IMR-90 (cell line): ENCODE results near the gene ABCD1. TPM values are rescaled to one million over a fixed set of nuclear protein-coding genes. Genes with fewer than 3 reads are reported as not detected.

Experiments
- ATAC-seq: fragments of 200-7000 bp; cut with Tn5 transposase; 2 replicates; pipeline ENCODE4 v1.9.1; 2020; ENCODE audit warnings: low read depth, mild to moderate bottlenecking, moderate library complexity
- BruUV-seq: library from RNA; stranded (reverse); fragments of 400-500 nt; replicated peaks from 2 replicates; lab custom pipeline; 2021; lab: Mats Ljungman, UMichigan
- CTCF ChIA-PET: fragments of 300-600 bp; formaldehyde crosslinking; extraction: SDS; loops from one replicate; lab custom pipeline; 2021; ENCODE audit warnings: antibody characterized with exemption; lab: Yijun Ruan, JAX
- POLR2A ChIA-PET: fragments of 300-600 bp; sonication (Branson Sonifier 250); formaldehyde crosslinking; loops from one replicate; lab custom pipeline; 2022; ENCODE audit warnings: antibody characterized with exemption; ENCODE audit not compliant: unreplicated experiment; lab: Charles Lee
- DNase-seq: peaks from one replicate; pipeline ENCODE4 v3.0.0; 2013
- H2AFZ ChIP-seq: replicated peaks from 2 replicates; pipeline ENCODE3; 2013; ENCODE audit warnings: low read length, mild to moderate bottlenecking; ENCODE audit not compliant: poor library complexity
- H2AK5ac ChIP-seq: 2 replicates; pipeline ENCODE4 v1.6.1; 2013; ENCODE audit warnings: low read depth, low read length, inconsistent platforms
- H2AK9ac ChIP-seq: replicated peaks from 2 replicates; pipeline ENCODE3; 2013; ENCODE audit warnings: mild to moderate bottlenecking, low read depth, low read length, moderate library complexity; ENCODE audit not compliant: poor library complexity
- H2BK120ac ChIP-seq: 2 replicates; pipeline ENCODE4 v1.6.1; 2013; ENCODE audit warnings: low read depth, low read length, inconsistent platforms
- H2BK15ac ChIP-seq: 3 replicates; pipeline ENCODE4 v1.6.1; 2013; ENCODE audit warnings: low read depth, low read length, inconsistent platforms
- H2BK20ac ChIP-seq: 2 replicates; pipeline ENCODE4 v1.6.1; 2013; ENCODE audit warnings: low read depth, mild to moderate bottlenecking, inconsistent platforms, low read length, moderate library complexity
- H2BK5ac ChIP-seq: 2 replicates; pipeline ENCODE4 v1.6.1; 2013; ENCODE audit warnings: mild to moderate bottlenecking, low read depth, low read length, inconsistent platforms; ENCODE audit not compliant: poor library complexity, severe bottlenecking
- H3K14ac ChIP-seq: replicated peaks from 2 replicates; pipeline ENCODE4 v1.6.1; 2013; ENCODE audit warnings: low read depth, low read length, inconsistent platforms
- H3K18ac ChIP-seq: 2 replicates; pipeline ENCODE4 v1.6.1; 2013; ENCODE audit warnings: low read depth, low read length, control low read depth
- H3K23ac ChIP-seq: 2 replicates; pipeline ENCODE4 v1.6.1; 2013; ENCODE audit warnings: low read depth, low read length, inconsistent platforms
- H3K27ac ChIP-seq: 2 replicates; pipeline ENCODE4 v1.5.1; 2013; ENCODE audit warnings: mild to moderate bottlenecking, control low read depth, low read length; ENCODE audit not compliant: insufficient read depth
- H3K27me3 ChIP-seq: 2 replicates; pipeline ENCODE4 v1.6.1; 2013; ENCODE audit warnings: low read length; ENCODE audit not compliant: control insufficient read depth, insufficient read depth
- H3K36me3 ChIP-seq: 2 replicates; pipeline ENCODE4 v1.6.1; 2013; ENCODE audit warnings: low read length, mixed read lengths; ENCODE audit not compliant: control insufficient read depth, insufficient read depth
- H3K4ac ChIP-seq: 2 replicates; pipeline ENCODE4 v1.6.1; 2013; ENCODE audit warnings: low read depth, low read length, inconsistent platforms
- H3K4me1 ChIP-seq: 2 replicates; pipeline ENCODE4 v1.6.1; 2013; ENCODE audit warnings: low read length, mixed read lengths; ENCODE audit not compliant: control insufficient read depth, insufficient read depth
- H3K4me2 ChIP-seq: 2 replicates; pipeline ENCODE4 v1.6.1; 2013; ENCODE audit warnings: low read depth, mild to moderate bottlenecking, control low read depth, low read length, moderate library complexity
- H3K4me3 ChIP-seq: 2 replicates; pipeline ENCODE4 v1.5.1; 2013; ENCODE audit warnings: low read depth, mild to moderate bottlenecking, control low read depth, low read length, moderate library complexity; ENCODE audit not compliant: insufficient read depth
- H3K56ac ChIP-seq: 2 replicates; pipeline ENCODE4 v1.6.1; 2013; ENCODE audit warnings: low read length, inconsistent platforms; ENCODE audit not compliant: insufficient read depth; ENCODE audit errors: extremely low read depth
- H3K79me1 ChIP-seq, 2 experiments: 2 replicates each; pipeline ENCODE4 v1.6.1; 2013; ENCODE audit warnings: low read length in 2 of 2, inconsistent platforms in 1 of 2, low read depth in 1 of 2
- H3K9ac ChIP-seq: 2 replicates; pipeline ENCODE4 v1.6.1; 2013; ENCODE audit warnings: low read depth, low read length, control low read depth
- H3K9me1 ChIP-seq: 2 replicates; pipeline ENCODE4 v1.6.1; 2013; ENCODE audit warnings: low read length, inconsistent platforms; ENCODE audit not compliant: insufficient read depth
- H3K9me3 ChIP-seq: 2 replicates; pipeline ENCODE4 v1.6.1; 2013; ENCODE audit warnings: low read length; ENCODE audit not compliant: control insufficient read depth, insufficient read depth
- H4K20me1 ChIP-seq: 2 replicates; pipeline ENCODE4 v1.6.1; 2013; ENCODE audit warnings: low read length, inconsistent platforms; ENCODE audit not compliant: insufficient read depth
- H4K5ac ChIP-seq: 2 replicates; pipeline ENCODE4 v1.6.1; 2013; ENCODE audit warnings: mild to moderate bottlenecking, low read depth, low read length, control low read depth
- H4K8ac ChIP-seq, 2 experiments: 2 replicates each; pipeline ENCODE4 v1.6.1; 2013; ENCODE audit warnings: low read depth in 2 of 2, low read length in 2 of 2, control low read depth in 1 of 2, inconsistent platforms in 1 of 2
- H4K91ac ChIP-seq: 2 replicates; pipeline ENCODE4 v1.6.1; 2013; ENCODE audit warnings: low read depth, low read length, inconsistent platforms; ENCODE audit not compliant: insufficient read depth
- BHLHE40 ChIP-seq: fragments of 150-350 bp; IDR thresholded peaks from 2 replicates; pipeline ENCODE4 v1.6.1; 2016; ENCODE audit warnings: mild to moderate bottlenecking, low read depth, low read length
- CHD1 ChIP-seq: IDR thresholded peaks from 2 replicates; pipeline ENCODE4 v1.6.1; 2012; ENCODE audit warnings: low read depth, low read length, improper control_type of control experiment
- MAZ ChIP-seq: IDR thresholded peaks from 2 replicates; pipeline ENCODE4 v1.6.1; 2012; ENCODE audit warnings: low read depth, mild to moderate bottlenecking, low read length, improper control_type of control experiment, moderate library complexity, borderline replicate concordance
- MXI1 ChIP-seq: IDR thresholded peaks from 2 replicates; pipeline ENCODE4 v1.6.1; 2012; ENCODE audit warnings: low read depth, mild to moderate bottlenecking, low read length, moderate library complexity, borderline replicate concordance
- NFE2L2 ChIP-seq: fragments of 150-350 bp; IDR thresholded peaks from 2 replicates; pipeline ENCODE4 v1.6.1; 2016; ENCODE audit warnings: low read depth, mild to moderate bottlenecking, low read length
- RFX5 ChIP-seq: IDR thresholded peaks from 2 replicates; pipeline ENCODE4 v1.8.0; 2012; ENCODE audit warnings: low read depth, mild to moderate bottlenecking, low read length, moderate library complexity
- WGBS, 2 experiments: methylation state at CpG; one replicate each; pipeline versions ENCODE4 v1.1.5 to v1.1.7; 2013; ENCODE audit warnings: missing lambda C conversion rate in 2 of 2; ENCODE audit not compliant: insufficient read length in 1 of 2; ENCODE audit errors: extremely low coverage in 2 of 2; 5-methylcytosine and 5-hydroxymethylcytosine counted together
- dilution Hi-C: fragments of 300-500 bp; cut with HindIII; formaldehyde crosslinking; loops from one replicate; pipeline ENCODE4 v1.14.3; 2018; ENCODE audit warnings: low sequenced_read_pairs; ENCODE audit not compliant: unreplicated experiment
- in situ Hi-C: fragments of 300-500 bp; cut with MboI; formaldehyde crosslinking; loops from 3 replicates; pipeline ENCODE4 v1.14.3; 2019; ENCODE audit warnings: low sequenced_read_pairs, inconsistent platforms, mixed read lengths
- intact Hi-C: fragments of 100-400 bp; cut with micrococcal nuclease; formaldehyde crosslinking; loops from 2 replicates; pipeline ENCODE4 v1.10.0; 2022
- polyA plus RNA-seq, 3 experiments: library from polyadenylated mRNA; depleted of rRNA; stranded (reverse); fragments of >200 nt; gene quantifications; 2 replicates each; pipeline ENCODE4 v1.2.3, GENCODE V29; 2012; ENCODE audit warnings: low replicate concordance in 1 of 3
- total RNA-seq: library from RNA; depleted of rRNA; stranded (reverse); fragments of >200 nt; gene quantifications from 2 replicates; pipeline ENCODE4 v1.2.3, GENCODE V29; 2012
- TF ChIP-seq, protein P1 (sequence below): conservative IDR thresholded peaks from 2 replicates; pipeline ENCODE4 v1.5.1; 2012; ENCODE audit warnings: mild to moderate bottlenecking, low read depth, low read length, improper control_type of control experiment
- TF ChIP-seq, protein P2 (sequence below): fragments of 150-350 bp; IDR thresholded peaks from 2 replicates; pipeline ENCODE4 v1.6.1; 2017; ENCODE audit warnings: mild to moderate bottlenecking, antibody characterized with exemption, low read length, low read depth
- TF ChIP-seq, protein P3 (sequence below): fragments of 150-350 bp; IDR thresholded peaks from 2 replicates; pipeline ENCODE4 v1.6.1; 2016; ENCODE audit warnings: low read depth, mild to moderate bottlenecking, low read length, moderate library complexity, borderline replicate concordance

The ABCD1 gene
- total and polyA plus RNA-seq, 2 of the 4 experiments (the other 2 are of a cell fraction): 4.3 to 7.0 TPM

DNA sequence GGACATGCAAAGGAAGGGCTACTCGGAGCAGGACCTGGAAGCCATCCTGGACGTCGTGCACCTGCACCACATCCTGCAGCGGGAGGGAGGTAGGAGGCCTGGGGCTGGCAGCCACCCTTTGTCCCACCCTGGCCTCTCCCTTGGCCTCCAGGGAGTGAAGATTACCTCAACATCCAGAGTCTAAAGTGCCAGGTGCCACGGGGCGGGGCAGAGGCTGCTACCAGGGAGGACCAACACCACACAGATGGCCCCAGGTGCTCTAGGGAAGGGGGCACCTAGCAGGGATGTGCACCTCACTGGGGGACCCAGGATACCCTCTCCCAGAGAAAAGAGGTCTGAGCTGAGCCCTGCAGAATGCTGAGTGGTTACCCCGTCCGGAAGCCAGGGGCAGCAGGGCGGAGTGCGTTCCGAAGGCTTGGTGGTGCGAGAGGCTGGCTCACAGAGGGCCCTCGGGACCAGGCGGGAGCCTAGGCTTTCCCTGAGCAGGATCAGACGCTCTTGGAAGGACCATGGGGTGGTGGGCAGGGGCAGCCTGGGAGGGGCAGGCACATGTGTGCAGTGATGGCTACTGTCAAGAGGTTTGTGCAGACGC, 16.1 kb downstream of the ABCD1 start:
- DNase-seq: no peak
- 0 out of 2 replicates have a peak, but pooled peaks cover 1% of the 10 kb centered on the region for H3K9me3 ChIP-seq
- dilution Hi-C loops (no loop called here), intact Hi-C loops (no loop called here), in situ Hi-C loops (no loop called here)
- ChIA-PET POLR2A (no interaction called here), CTCF (no interaction called here)
- no peak overlapping the region for H3K18ac ChIP-seq
- H3K9me1 ChIP-seq: no peaks in the 10 kb centered on the region
- peaks cover 3% of the 10 kb centered on the region; the same call in 1 of the 2 replicates for H3K4me1 ChIP-seq
- H3K27ac ChIP-seq: no peak overlapping the region
- no peak overlapping the region for H2BK120ac ChIP-seq
- no peak overlapping the region for H2BK5ac ChIP-seq
- no peak overlapping the region for H3K4me3 ChIP-seq
- WGBS, 2 experiments: no CpG with 5 or more reads among the region's 16 CpGs
- TF ChIP-seq, protein P1, sequence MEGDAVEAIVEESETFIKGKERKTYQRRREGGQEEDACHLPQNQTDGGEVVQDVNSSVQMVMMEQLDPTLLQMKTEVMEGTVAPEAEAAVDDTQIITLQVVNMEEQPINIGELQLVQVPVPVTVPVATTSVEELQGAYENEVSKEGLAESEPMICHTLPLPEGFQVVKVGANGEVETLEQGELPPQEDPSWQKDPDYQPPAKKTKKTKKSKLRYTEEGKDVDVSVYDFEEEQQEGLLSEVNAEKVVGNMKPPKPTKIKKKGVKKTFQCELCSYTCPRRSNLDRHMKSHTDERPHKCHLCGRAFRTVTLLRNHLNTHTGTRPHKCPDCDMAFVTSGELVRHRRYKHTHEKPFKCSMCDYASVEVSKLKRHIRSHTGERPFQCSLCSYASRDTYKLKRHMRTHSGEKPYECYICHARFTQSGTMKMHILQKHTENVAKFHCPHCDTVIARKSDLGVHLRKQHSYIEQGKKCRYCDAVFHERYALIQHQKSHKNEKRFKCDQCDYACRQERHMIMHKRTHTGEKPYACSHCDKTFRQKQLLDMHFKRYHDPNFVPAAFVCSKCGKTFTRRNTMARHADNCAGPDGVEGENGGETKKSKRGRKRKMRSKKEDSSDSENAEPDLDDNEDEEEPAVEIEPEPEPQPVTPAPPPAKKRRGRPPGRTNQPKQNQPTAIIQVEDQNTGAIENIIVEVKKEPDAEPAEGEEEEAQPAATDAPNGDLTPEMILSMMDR: no peak
- TF ChIP-seq MAZ (no peak), RFX5 (no peak), NFE2L2 (no peak), MXI1 (no peak), BHLHE40 (no peak), CHD1 (no peak)
- TF ChIP-seq, protein P2, sequence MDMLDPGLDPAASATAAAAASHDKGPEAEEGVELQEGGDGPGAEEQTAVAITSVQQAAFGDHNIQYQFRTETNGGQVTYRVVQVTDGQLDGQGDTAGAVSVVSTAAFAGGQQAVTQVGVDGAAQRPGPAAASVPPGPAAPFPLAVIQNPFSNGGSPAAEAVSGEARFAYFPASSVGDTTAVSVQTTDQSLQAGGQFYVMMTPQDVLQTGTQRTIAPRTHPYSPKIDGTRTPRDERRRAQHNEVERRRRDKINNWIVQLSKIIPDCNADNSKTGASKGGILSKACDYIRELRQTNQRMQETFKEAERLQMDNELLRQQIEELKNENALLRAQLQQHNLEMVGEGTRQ: no peak
- TF ChIP-seq, protein P3, sequence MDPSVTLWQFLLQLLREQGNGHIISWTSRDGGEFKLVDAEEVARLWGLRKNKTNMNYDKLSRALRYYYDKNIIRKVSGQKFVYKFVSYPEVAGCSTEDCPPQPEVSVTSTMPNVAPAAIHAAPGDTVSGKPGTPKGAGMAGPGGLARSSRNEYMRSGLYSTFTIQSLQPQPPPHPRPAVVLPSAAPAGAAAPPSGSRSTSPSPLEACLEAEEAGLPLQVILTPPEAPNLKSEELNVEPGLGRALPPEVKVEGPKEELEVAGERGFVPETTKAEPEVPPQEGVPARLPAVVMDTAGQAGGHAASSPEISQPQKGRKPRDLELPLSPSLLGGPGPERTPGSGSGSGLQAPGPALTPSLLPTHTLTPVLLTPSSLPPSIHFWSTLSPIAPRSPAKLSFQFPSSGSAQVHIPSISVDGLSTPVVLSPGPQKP: no peak
- H3K4ac ChIP-seq: no peak overlapping the region
- no peaks in the 10 kb centered on the region for H4K20me1 ChIP-seq
- no peak overlapping the region for H3K4me2 ChIP-seq
- H3K36me3 ChIP-seq: peaks cover 10% of the 10 kb centered on the region; the same call in 1 of the 2 replicates
- no peak overlapping the region for H3K56ac ChIP-seq
- H4K5ac ChIP-seq: no peak overlapping the region
- H3K79me1 ChIP-seq: no peaks in the 10 kb centered on the region
- no peak overlapping the region for H4K91ac ChIP-seq
- ATAC-seq: no peak
- H2AK5ac ChIP-seq: no peak overlapping the region
- no peak overlapping the region for H3K9ac ChIP-seq
- no peak overlapping the region for H4K8ac ChIP-seq
- no peak overlapping the region for H2BK20ac ChIP-seq
- BruUV-seq: no TSS peak
- H3K27me3 ChIP-seq: no peaks in the 10 kb centered on the region
- no peak overlapping the region for H2BK15ac ChIP-seq
- no peak overlapping the region for H2AK9ac ChIP-seq
- no peak overlapping the region for H2AFZ ChIP-seq
- no peak overlapping the region for H3K14ac ChIP-seq
- H3K23ac ChIP-seq: no peak overlapping the region
